Adrenal gland (tissue), 5 donors: ENCODE data around the gene TMCC3.

Experiments
- CTCF ChIP-seq, 6 experiments: fragments of 450-650 bp in 4 of 6; fragments of 200-600 bp in 2 of 6; sonication (generic) in 1 of 6; IDR thresholded peaks; 1 replicate in 5 of 6; 2 replicates in 1 of 6; pipeline versions ENCODE4 v1.5.1 to v1.8.0; 2016 to 2021; ENCODE audit warnings: antibody characterized with exemption in 6 of 6, mild to moderate bottlenecking in 2 of 6, moderate library complexity in 1 of 6
- POLR2A ChIP-seq, 2 donors: fragments of 450-650 bp; IDR thresholded peaks; one replicate each; pipeline ENCODE4 v1.6.1; 2017; ENCODE audit warnings: antibody characterized with exemption in 2 of 2, mild to moderate bottlenecking in 2 of 2, moderate library complexity in 1 of 2
- donor health status: DM: no; HTN: no; CAD: no.

DNA sequence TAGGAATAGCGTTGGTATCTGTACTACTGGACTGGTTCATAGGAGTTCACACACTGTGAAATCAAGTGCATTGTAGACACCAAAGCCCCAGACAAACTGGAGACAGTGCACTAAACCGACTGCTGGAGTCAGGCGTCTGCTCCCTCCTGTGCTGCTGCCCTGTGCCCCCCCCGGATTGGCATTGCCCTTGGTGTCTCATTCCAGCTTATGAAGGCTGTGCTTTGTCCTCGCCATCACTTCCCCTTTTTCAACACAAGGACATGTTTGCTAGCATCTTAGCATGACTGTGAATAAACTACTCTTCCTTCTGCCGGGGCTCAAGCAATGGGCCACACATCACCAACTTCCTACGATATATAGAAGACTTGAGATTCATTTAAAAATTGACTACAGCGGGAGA lies 84.0 kb downstream of the TMCC3 start:
- TF ChIP-seq CTCF (IDR thresholded peaks at IDR 0.05), result no peak
- TF ChIP-seq POLR2A (IDR thresholded peaks at IDR 0.05), result no peak
